HG02588 (cell line): ENCODE results near the gene PLA2G4B.

Experiments used
- ATAC-seq: cut with Tn5 transposase; IDR thresholded peaks from one replicate; pipeline ENCODE4 v1.9.1; 2021; ENCODE audit warnings: mild to moderate bottlenecking, moderate library complexity; ENCODE audit not compliant: unreplicated experiment

The PLA2G4B gene

GRCh38 chr15:41809121-41809520 is 29.5 kb upstream of the PLA2G4B start:
- no peak for ATAC-seq

DNA sequence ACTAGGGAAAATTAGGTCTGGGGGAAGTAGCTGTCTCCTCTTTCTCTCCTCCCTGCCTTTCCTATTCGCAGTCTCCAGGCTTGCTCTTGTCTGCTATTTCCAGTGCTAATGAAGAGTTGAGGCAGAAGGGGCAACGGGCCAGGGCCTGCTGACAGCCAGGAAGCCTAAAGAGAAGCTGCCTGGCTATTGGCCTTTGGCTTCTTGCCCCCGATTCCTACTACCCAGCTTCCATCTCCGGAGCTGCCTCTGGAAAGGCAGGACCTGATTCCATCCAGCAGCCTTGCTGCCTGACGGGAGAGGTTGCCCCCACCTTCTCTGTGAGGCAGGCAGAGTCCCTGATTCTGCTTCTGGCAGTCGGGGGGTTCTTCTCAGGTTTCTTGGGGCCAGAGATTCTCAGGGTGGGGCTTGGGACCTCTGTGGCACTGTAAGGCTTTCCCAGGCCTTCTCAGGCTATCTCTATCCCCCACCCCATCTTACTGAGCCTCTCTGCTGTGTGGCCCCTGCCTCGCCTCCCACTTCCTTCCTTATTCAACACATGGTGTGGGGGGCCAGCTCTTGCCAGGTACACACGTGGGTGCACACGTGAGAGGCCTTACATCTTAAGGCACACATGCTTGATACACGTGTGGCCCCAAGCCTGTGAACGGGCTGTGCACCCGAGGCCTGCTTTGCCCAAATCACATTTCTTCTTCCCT is 29.0 kb upstream of the PLA2G4B start:
- no peak for ATAC-seq

DNA sequence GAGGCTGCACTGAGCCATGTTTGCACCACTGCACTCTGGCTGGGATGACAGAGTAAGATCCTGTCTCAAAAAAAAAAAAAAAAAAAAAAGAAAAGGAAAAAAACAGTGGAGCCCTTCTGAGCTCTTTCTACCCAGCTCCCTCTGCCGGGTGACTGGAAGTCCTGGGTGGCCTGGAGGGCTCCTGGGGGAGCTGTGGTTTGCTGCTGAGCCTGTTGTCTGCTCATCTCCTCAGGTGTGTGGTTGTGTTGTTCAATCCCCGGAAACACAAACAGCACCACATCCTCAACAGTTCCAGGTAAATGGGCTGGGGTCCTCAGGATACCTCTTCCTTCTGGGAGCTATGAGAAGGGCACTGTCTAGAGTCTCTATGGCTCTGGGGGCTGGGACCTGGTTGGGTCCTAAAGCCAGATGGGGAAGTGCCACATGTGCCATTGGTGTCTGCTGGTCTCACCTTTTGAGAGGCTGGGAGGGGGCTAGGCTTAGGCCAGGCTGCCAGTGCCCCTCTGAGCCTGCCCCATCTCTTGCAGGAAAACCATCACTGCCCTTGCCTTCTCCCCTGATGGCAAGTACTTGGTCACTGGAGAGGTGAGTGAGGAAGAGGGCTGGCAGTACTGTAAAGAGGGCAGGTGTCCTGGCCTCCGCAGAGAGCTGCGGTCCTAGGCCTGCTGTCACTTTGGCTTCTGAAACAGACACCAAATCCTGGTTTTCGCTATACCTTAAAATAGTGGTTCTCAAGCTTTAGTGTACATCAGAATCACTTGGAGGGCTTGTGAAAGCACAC is 27.8 kb upstream of the PLA2G4B start:
- ATAC-seq = no peak

DNA sequence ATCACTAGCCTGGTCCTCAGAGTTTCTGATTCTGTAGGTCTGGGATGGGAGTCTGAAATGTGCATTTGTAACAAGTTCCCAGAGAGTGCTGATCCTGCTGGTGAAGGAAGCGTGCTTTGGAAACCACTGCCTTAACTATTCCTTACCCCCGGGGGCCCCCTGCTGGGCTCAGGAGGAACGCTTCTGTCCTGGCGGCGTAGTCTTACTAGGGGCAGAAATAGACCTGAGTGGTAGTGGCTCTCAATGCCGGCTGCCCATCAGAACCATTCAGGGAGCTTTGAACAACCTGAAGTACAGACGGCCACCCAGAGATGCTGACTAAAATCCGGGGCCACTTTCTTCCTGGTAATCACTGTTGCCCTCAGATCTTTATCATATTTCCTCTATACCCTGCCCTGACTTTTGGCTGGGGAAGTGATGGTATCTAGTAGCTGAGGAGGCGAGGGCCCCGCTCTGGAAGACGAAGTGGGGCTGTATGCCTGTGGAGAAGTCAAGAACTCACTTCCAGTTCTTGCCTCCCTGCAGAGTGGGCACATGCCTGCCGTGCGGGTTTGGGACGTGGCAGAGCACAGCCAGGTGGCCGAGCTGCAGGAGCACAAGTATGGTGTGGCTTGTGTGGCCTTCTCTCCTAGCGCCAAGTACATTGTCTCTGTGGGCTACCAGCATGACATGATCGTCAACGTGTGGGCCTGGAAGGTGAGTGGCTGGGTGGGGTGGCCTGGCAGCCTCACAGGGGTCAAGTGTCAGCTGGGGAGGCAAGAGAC is 27.0 kb upstream of the PLA2G4B start:
- no peak for ATAC-seq

DNA sequence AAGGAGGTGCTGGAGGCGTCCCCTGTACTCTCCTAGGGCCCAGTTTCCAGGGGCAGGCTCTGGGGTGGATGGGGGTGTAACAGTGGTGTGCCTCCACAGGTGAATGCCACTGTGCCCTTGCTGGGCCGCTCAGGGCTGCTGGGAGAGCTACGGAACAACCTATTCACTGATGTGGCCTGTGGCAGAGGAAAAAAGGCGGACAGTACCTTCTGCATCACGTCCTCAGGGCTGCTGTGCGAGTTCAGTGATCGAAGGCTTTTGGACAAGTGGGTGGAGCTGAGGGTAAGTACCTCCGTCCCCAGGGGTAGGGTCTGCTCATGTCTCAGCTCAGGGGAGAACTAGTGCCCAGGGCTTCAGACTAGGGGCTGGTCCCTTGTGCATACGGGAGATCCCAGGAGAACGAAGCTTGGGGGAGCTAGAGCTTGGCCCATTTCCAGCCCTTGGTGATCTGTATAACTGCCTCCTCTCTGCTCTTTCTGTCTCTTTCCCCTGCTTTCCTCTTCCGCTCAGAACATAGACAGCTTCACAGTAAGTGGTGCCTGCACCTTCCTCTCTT is 25.7 kb upstream of the PLA2G4B start:
- ATAC-seq = no peak

GRCh38 chr15:41813426-41813825 is 25.2 kb upstream of the PLA2G4B start:
- ATAC-seq = no peak

DNA sequence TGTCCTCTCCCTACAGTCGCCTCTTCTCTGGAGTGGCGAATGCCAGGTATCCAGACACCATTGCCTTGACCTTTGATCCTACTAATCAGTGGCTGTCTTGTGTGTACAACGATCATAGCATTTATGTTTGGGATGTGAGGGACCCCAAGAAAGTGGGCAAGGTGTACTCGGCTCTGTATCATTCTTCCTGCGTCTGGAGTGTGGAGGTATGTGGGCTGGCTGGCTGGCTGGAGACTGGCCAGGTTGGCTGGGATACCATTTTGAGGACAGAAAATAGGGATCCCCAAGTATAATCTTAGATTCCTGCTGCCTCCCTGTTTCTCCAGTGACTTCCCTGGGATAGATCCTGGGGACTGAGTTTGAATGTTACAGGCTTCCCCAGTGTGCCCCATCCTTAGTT is 24.1 kb upstream of the PLA2G4B start:
- ATAC-seq = no peak

GRCh38 chr15:41816788-41817187 is 21.9 kb upstream of the PLA2G4B start:
- no peak for ATAC-seq

DNA sequence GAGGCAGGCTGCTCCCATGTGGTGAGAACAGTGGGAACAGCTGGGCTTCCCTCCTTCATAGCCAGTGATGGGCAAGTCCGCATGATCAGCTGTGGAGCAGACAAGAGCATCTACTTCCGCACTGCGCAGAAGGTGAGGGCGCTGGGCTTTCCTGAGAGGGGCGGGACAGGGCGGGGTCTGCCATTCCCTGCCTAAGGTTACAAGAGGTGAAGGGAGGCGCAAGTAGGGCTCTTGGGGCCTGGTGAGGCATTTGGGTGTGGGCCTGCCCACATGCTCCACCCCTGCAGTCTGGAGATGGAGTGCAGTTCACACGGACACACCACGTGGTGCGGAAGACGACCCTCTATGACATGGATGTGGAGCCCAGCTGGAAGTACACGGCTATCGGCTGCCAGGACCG is 21.3 kb upstream of the PLA2G4B start:
- ATAC-seq = no peak

GRCh38 chr15:41817781-41818180 is 20.9 kb upstream of the PLA2G4B start:
- ATAC-seq = no peak

GRCh38 chr15:41819455-41820050 is 19.1 kb upstream of the PLA2G4B start:
- ATAC-seq = no peak

DNA sequence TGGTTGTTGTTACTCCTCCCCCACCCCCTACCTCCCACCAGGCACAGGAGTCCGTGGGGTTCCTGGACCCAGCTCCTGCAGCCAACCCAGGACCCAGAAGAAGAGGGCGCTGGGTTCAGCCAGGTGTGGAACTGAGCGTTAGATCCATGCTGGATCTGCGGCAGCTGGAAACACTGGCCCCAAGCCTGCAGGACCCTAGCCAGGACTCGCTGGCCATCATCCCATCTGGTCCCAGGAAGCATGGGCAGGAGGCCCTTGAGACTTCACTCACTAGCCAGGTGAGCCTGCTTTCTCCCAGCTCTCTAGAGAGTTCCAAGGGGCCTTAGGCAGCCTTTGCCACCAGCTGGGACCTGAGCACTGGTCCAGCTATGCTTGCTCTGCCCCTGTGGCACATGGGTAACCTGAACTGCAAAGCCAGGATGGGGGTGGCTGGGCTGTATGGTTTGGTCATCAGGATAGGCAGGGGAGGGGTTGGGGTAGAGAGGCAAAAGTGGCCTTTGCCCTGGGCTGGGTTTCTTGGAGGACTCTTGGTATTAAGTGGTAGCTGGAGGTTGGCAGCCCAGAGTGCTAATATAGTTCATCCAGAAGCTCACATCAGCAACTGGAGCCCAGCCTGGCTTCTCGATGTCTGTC is 17.7 kb upstream of the PLA2G4B start:
- no peak for ATAC-seq

DNA sequence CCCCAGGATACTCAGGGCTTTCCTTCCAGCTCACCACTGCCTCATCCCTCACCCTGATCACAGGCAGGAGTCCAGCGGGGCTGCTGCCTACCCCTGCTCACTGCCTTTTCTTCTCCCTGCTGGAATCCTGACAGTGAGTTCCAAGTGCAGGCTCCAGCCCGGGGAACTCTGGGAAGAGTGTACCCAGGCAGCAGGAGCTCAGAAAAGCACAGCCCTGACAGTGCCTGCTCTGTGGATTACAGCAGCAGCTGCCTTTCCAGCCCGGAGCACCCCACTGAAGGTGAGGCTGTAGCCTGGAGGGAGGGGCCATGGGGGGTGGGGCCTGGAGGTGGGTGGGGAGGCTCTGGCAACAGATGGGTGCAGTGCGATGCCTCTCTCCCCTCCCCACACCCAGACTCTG is 16.8 kb upstream of the PLA2G4B start:
- ATAC-seq = no peak

- no peak for ATAC-seq
Observed at GRCh38 chr15:41822471-41822870, 16.2 kb upstream of the PLA2G4B start.

GRCh38 chr15:41822957-41823356 is 15.7 kb upstream of the PLA2G4B start:
- no peak for ATAC-seq

DNA sequence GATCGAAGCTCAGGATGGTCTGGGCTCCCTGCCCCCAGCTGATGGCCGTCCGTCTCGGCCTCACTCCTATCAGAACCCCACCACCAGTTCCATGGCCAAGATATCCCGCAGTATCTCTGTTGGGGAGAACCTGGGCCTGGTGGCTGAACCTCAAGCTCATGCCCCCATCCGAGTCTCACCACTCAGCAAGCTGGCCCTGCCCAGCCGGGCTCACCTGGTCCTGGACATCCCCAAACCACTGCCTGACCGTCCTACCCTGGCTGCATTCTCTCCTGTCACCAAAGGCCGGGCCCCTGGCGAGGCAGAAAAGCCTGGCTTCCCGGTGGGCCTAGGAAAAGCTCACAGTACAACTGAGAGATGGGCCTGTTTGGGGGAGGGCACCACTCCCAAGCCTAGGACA is 15.1 kb upstream of the PLA2G4B start:
- no peak for ATAC-seq

- no peak for ATAC-seq
Observed at GRCh38 chr15:41824062-41824745, 14.4 kb upstream of the PLA2G4B start.

- ATAC-seq = no peak
Observed at GRCh38 chr15:41825145-41825544, 13.5 kb upstream of the PLA2G4B start.

DNA sequence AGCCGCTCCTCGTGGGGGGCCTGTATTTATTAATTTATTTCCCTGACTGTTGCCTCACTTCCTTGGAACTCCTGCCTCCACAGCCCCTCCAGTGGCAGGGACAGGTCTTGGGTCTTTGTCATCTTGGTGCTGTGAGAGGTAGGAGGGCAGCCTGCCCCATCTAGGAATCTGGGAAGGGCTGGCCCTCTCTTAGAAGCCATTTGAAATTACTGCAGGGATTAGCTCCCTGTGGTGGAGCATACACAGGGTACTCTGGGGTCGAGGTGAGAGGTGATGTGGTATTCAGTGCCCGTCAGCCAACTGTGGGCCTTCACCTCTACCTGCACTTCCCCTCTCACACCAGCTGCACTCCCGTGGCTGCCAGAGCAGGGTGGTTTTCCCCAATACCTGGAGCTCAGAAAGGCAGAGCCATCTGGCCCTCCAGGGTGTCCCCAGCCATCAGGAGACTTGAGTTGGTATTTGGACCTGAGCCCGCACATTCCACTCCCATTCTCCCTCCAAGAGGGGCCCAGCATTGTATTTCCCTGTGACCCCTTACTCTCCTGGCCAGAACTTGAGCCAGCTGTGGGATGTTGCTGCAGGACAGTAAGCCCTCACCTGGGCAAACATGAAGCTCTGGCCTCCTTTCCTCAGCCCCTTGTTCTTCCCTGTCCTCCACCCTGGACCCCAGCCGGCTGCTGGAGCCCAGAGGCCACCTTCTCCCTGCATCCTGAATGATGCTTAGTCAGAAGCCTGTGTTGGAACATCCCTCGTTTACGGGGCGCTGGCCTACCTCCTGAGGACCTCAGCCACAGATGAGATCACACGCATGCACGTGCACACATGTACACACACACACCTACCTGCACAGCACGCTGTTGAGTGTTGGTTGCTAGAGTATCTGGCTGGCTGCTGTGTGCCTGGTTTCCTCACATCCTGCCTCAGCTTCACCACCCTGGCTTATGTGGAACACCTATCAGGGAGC is 12.8 kb upstream of the PLA2G4B start:
- ATAC-seq = no peak
